Testis (tissue), 2 donors: ENCODE measurements around the gene PTPN6.

Experiments used
- POLR2A ChIP-seq: fragments of 450-650 bp; IDR thresholded peaks from one replicate; pipeline ENCODE4 v1.6.1; 2017; ENCODE audit warnings: antibody characterized with exemption, mild to moderate bottlenecking, moderate library complexity
- TF ChIP-seq, protein P1 (sequence below), 3 experiments: fragments of 450-650 bp in 2 of 3; fragments of 200-600 bp in 1 of 3; sonication (generic) in 1 of 3; IDR thresholded peaks; one replicate each; pipeline ENCODE4 v1.5.1; 2016 to 2019; ENCODE audit warnings: antibody characterized with exemption in 3 of 3, mild to moderate bottlenecking in 2 of 3, moderate library complexity in 1 of 3

DNA sequence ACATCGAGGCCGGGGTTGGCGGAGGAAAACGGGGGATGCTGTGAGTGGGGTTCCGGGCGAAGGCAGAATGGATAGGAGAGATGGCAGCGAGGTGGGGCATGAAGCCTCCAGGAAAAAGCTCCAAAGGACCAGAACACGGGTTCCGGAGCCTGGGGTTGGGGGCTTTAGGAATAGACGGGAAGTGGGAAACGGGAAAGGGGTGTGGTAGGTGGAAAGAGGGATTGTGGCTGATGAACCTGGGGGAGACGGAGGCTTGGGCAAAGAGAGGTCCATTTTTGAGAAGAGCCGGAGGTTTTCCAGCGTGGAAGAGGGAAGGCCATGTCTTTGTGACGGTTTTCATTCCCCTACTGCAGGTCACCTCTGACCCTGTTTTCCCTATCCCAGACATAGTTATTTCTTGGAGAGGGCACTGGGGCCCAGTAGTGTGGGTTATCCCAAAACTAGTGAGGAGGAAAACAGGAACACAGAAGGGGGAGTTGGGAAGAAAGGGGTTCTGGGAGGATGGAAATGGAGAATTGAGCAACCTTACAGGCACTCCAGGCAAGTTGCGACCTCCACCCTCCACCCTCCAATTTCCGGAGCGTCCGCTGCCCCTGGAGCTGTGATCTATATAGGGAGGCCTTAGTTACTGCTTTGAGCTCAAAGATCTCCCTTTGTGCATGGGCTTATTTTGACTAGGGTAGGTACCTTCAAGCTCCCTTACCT lies 22.3 kb upstream of the PTPN6 start:
- TF ChIP-seq, protein P1, sequence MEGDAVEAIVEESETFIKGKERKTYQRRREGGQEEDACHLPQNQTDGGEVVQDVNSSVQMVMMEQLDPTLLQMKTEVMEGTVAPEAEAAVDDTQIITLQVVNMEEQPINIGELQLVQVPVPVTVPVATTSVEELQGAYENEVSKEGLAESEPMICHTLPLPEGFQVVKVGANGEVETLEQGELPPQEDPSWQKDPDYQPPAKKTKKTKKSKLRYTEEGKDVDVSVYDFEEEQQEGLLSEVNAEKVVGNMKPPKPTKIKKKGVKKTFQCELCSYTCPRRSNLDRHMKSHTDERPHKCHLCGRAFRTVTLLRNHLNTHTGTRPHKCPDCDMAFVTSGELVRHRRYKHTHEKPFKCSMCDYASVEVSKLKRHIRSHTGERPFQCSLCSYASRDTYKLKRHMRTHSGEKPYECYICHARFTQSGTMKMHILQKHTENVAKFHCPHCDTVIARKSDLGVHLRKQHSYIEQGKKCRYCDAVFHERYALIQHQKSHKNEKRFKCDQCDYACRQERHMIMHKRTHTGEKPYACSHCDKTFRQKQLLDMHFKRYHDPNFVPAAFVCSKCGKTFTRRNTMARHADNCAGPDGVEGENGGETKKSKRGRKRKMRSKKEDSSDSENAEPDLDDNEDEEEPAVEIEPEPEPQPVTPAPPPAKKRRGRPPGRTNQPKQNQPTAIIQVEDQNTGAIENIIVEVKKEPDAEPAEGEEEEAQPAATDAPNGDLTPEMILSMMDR (IDR thresholded peaks at IDR 0.05) = no peak
- TF ChIP-seq POLR2A = no peak
